Panc1 (cell line): ENCODE results near the gene PFKFB4. TPM values are rescaled to one million over a fixed set of nuclear protein-coding genes. Genes with fewer than 3 reads are reported as not detected.

Experiments used
- ATAC-seq: fragments of 200-7000 bp; cut with Tn5 transposase; 2 replicates; pipeline ENCODE4 v1.9.1; 2020; ENCODE audit warnings: mild to moderate bottlenecking, moderate library complexity
- BruUV-seq: library from RNA; stranded (reverse); fragments of 400-500 nt; replicated peaks from 2 replicates; lab custom pipeline; 2021; lab: Mats Ljungman, UMichigan
- CTCF ChIA-PET: fragments of 300-600 bp; sonication (Branson Sonifier 250); formaldehyde crosslinking; loops from one replicate; lab custom pipeline; 2022; ENCODE audit warnings: antibody characterized with exemption; lab: Charles Lee
- POLR2A ChIA-PET: fragments of 300-600 bp; sonication (Branson Sonifier 250); formaldehyde crosslinking; loops from one replicate; lab custom pipeline; 2022; ENCODE audit warnings: antibody characterized with exemption; lab: Charles Lee
- DNase-seq: peaks from one replicate; pipeline ENCODE4 v3.0.0-alpha.2; 2010; ENCODE audit warnings: low read depth, low spot score
- H3K27ac ChIP-seq: 2 replicates; pipeline ENCODE4 v1.5.1; 2011; ENCODE audit warnings: mild to moderate bottlenecking, low read length, inconsistent platforms
- H3K27me3 ChIP-seq: fragments of 200-500 bp; sonication (Bioruptor generic); 2 replicates; pipeline ENCODE4 v1.6.0; 2014; ENCODE audit warnings: low read length, inconsistent platforms; ENCODE audit not compliant: control insufficient read depth, insufficient read depth
- H3K36me3 ChIP-seq: fragments of 200-500 bp; sonication (Bioruptor generic); 2 replicates; pipeline ENCODE4 v1.5.1; 2014; ENCODE audit warnings: inconsistent platforms, mild to moderate bottlenecking, low read length, moderate library complexity; ENCODE audit not compliant: control insufficient read depth, insufficient read depth
- H3K4me1 ChIP-seq: 2 replicates; pipeline ENCODE4 v1.5.1; 2011; ENCODE audit warnings: inconsistent platforms, mild to moderate bottlenecking, low read length, moderate library complexity; ENCODE audit not compliant: control insufficient read depth, insufficient read depth
- H3K4me3 ChIP-seq, 2 experiments: 2 replicates each; pipeline ENCODE4 v1.5.1; 2011 to 2012; ENCODE audit warnings: low read depth in 2 of 2, low read length in 2 of 2, mild to moderate bottlenecking in 2 of 2, inconsistent platforms in 1 of 2, moderate library complexity in 1 of 2
- H3K9me3 ChIP-seq: fragments of 200-500 bp; sonication (Bioruptor generic); 2 replicates; pipeline ENCODE4 v1.5.1; 2014; ENCODE audit warnings: low read depth, mild to moderate bottlenecking, inconsistent platforms, low read length, moderate library complexity; ENCODE audit not compliant: control insufficient read depth, insufficient read depth
- POLR2AphosphoS5 ChIP-seq: IDR thresholded peaks from 2 replicates; pipeline ENCODE4 v1.6.1; 2012; ENCODE audit warnings: mild to moderate bottlenecking, low read depth, low read length, moderate library complexity
- SIN3A ChIP-seq: IDR thresholded peaks from 2 replicates; pipeline ENCODE4 v1.6.1; 2012; ENCODE audit warnings: low read depth, mild to moderate bottlenecking, low read length, moderate library complexity, borderline replicate concordance; ENCODE audit not compliant: insufficient read depth
- TCF7L2 ChIP-seq: IDR thresholded peaks from 2 replicates; pipeline ENCODE4 v1.6.1; 2011; ENCODE audit warnings: mild to moderate bottlenecking, low read depth, low read length, inconsistent platforms
- in situ Hi-C: cut with HindIII; loops from 2 replicates; pipeline ENCODE4 v1.10.0; 2016; ENCODE audit warnings: low sequenced_read_pairs, low pct_unique_long_range_greater_than_20kb
- intact Hi-C: fragments of 100-400 bp; cut with micrococcal nuclease; formaldehyde crosslinking; loops from one replicate; pipeline ENCODE4 v1.10.0; 2022; ENCODE audit not compliant: unreplicated experiment
- total RNA-seq: library from RNA; stranded (reverse); gene quantifications from one replicate; pipeline ENCODE4 v1.2.1, GENCODE V29; 2021; ENCODE audit not compliant: unreplicated experiment
- TF ChIP-seq, protein P1 (sequence below): fragments of 450-650 bp; IDR thresholded peaks from 2 replicates; pipeline ENCODE4 v1.5.1; 2017; ENCODE audit warnings: mild to moderate bottlenecking
- TF ChIP-seq, protein P2 (sequence below), 2 experiments: IDR thresholded peaks; 2 replicates each; pipeline ENCODE4 v1.6.1; 2011 to 2012; ENCODE audit warnings: low read depth in 2 of 2, control low read depth in 1 of 2, low read length in 1 of 2, mild to moderate bottlenecking in 1 of 2, moderate library complexity in 1 of 2; ENCODE audit not compliant: insufficient read depth in 1 of 2

Gene PFKFB4
- total RNA-seq, 1 experiment from 2014 or later, result 6.0 TPM

- no peaks in the 10 kb centered on the region for H3K36me3 ChIP-seq
- DNase-seq (no peak), ATAC-seq (no peak)
- no peaks in the 10 kb centered on the region for H3K9me3 ChIP-seq
- intact Hi-C loops (no loop called here), in situ Hi-C loops (no loop called here)
- H3K27ac ChIP-seq, result no peak overlapping the region
- no TSS peak for BruUV-seq
- H3K27me3 ChIP-seq, result no peaks in the 10 kb centered on the region
- ChIA-PET POLR2A (no interaction called here), CTCF (no interaction called here)
- no peaks in the 10 kb centered on the region for H3K4me1 ChIP-seq
- TF ChIP-seq, protein P1, sequence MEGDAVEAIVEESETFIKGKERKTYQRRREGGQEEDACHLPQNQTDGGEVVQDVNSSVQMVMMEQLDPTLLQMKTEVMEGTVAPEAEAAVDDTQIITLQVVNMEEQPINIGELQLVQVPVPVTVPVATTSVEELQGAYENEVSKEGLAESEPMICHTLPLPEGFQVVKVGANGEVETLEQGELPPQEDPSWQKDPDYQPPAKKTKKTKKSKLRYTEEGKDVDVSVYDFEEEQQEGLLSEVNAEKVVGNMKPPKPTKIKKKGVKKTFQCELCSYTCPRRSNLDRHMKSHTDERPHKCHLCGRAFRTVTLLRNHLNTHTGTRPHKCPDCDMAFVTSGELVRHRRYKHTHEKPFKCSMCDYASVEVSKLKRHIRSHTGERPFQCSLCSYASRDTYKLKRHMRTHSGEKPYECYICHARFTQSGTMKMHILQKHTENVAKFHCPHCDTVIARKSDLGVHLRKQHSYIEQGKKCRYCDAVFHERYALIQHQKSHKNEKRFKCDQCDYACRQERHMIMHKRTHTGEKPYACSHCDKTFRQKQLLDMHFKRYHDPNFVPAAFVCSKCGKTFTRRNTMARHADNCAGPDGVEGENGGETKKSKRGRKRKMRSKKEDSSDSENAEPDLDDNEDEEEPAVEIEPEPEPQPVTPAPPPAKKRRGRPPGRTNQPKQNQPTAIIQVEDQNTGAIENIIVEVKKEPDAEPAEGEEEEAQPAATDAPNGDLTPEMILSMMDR, result no peak
- no peak for TF ChIP-seq TCF7L2
- TF ChIP-seq, protein P2, sequence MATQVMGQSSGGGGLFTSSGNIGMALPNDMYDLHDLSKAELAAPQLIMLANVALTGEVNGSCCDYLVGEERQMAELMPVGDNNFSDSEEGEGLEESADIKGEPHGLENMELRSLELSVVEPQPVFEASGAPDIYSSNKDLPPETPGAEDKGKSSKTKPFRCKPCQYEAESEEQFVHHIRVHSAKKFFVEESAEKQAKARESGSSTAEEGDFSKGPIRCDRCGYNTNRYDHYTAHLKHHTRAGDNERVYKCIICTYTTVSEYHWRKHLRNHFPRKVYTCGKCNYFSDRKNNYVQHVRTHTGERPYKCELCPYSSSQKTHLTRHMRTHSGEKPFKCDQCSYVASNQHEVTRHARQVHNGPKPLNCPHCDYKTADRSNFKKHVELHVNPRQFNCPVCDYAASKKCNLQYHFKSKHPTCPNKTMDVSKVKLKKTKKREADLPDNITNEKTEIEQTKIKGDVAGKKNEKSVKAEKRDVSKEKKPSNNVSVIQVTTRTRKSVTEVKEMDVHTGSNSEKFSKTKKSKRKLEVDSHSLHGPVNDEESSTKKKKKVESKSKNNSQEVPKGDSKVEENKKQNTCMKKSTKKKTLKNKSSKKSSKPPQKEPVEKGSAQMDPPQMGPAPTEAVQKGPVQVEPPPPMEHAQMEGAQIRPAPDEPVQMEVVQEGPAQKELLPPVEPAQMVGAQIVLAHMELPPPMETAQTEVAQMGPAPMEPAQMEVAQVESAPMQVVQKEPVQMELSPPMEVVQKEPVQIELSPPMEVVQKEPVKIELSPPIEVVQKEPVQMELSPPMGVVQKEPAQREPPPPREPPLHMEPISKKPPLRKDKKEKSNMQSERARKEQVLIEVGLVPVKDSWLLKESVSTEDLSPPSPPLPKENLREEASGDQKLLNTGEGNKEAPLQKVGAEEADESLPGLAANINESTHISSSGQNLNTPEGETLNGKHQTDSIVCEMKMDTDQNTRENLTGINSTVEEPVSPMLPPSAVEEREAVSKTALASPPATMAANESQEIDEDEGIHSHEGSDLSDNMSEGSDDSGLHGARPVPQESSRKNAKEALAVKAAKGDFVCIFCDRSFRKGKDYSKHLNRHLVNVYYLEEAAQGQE (IDR thresholded peaks at IDR 0.05; ENCODE audit: insufficient read depth in 1 of 2, low read depth in 2 of 2, low read length in 1 of 2), result no peak
- no peak for TF ChIP-seq POLR2AphosphoS5
- TF ChIP-seq SIN3A, result no peak
- no peak overlapping the region for H3K4me3 ChIP-seq
Observed at GRCh38 chr3:48524970-48525369, 31.6 kb downstream of the PFKFB4 start.

- DNase-seq (no peak), ATAC-seq (no peak)
- Histone ChIP-seq H3K4me3 (no peak overlapping the region), H3K9me3 (no peaks in the 10 kb centered on the region), H3K36me3 (no peaks in the 10 kb centered on the region), H3K4me1 (no peaks in the 10 kb centered on the region), H3K27me3 (no peaks in the 10 kb centered on the region), H3K27ac (no peak overlapping the region)
- TF ChIP-seq, protein P2 (IDR thresholded peaks at IDR 0.05; ENCODE audit: insufficient read depth in 1 of 2, low read depth in 2 of 2, low read length in 1 of 2), result no peak
- TF ChIP-seq POLR2AphosphoS5 (no peak), TCF7L2 (no peak), SIN3A (no peak)
- TF ChIP-seq, protein P1, result no peak
- ChIA-PET CTCF (no interaction called here), POLR2A (interaction anchor here (0.6 kb wide), 1 partner anchor 102 kb away, joined by 9 read pairs; no protein-coding TSS in a partner anchor)
- BruUV-seq, result no TSS peak
- intact Hi-C loops, result no loop called here
- in situ Hi-C loops, result no loop called here
Observed at GRCh38 chr3:48521635-48522034, 35.0 kb downstream of the PFKFB4 start.
